Measurements from ENCODE around the gene ALPK3.

- TF ChIP-seq EZH2 (IDR thresholded peaks at IDR 0.05): no peak
- no peak for TF ChIP-seq POLR2AphosphoS5 (IDR thresholded peaks at IDR 0.05; ENCODE audit: borderline replicate concordance, low read depth, low read length)
Observed at GRCh38 chr15:84889313-84889990, 72.3 kb downstream of the ALPK3 start.
